ENCODE results near the gene MRPS34. TPM values are rescaled to one million over a fixed set of nuclear protein-coding genes. Genes with fewer than 3 reads are reported as not detected.
"Not testable (repeated sequence)": the region's sequence is repeated elsewhere in the genome, so short reads cannot be mapped to it uniquely, and the experiment has no call there.

MRPS34 gene
- total RNA-seq, 4 donors from 2014 or later: 102 to 253 (median 121) TPM

GRCh38 chr16:1734123-1734522, 38.8 kb downstream of the MRPS34 start:
- WGBS, 2 donors (ENCODE audit: low coverage in 1 of 2): 93% methylated on average over 16 of the region's 22 CpGs; no CpG with 5 or more reads in 1 of the 2 donors
- Histone ChIP-seq H3K27me3 (no peaks in the 10 kb centered on the region), H3K4me1 (no peaks in the 10 kb centered on the region), H3K9me3 (no peaks in the 10 kb centered on the region), H3K36me3 (no peaks in the 10 kb centered on the region), H3K27ac (no peak overlapping the region), H3K4me3 (no peak overlapping the region)
- DNase-seq: no peak
- TF ChIP-seq POLR2A (IDR thresholded peaks at IDR 0.05) (no peak), CTCF (IDR thresholded peaks at IDR 0.05) (no peak), POLR2AphosphoS5 (IDR thresholded peaks at IDR 0.05) (no peak), EP300 (IDR thresholded peaks at IDR 0.05; ENCODE audit: low read depth) (no peak)
- intact Hi-C loops (cut with DNase I; ENCODE audit: low total_unique reads): no loop called here
- in situ Hi-C loops (cut with MboI; ENCODE audit: low pct_ligation_motif_present in 1 of 4, low pct_unique_long_range_greater_than_20kb in 1 of 4, low sequenced_read_pairs in 3 of 4): no loop called here

- H3K4me1 ChIP-seq; H3K9me3 ChIP-seq; in situ Hi-C loops (cut with MboI; ENCODE audit: low pct_ligation_motif_present in 1 of 4, low pct_unique_long_range_greater_than_20kb in 1 of 4, low sequenced_read_pairs in 3 of 4); H3K4me3 ChIP-seq; DNase-seq; H3K36me3 ChIP-seq; intact Hi-C loops (cut with DNase I; ENCODE audit: low total_unique reads); H3K27me3 ChIP-seq; H3K27ac ChIP-seq: not testable (repeated sequence)
- WGBS, 2 donors (ENCODE audit: low coverage in 1 of 2): 90% methylated on average over 21 of the region's 21 CpGs; no CpG with 5 or more reads in 1 of the 2 donors
These were observed 40.4 kb downstream of the MRPS34 start for GRCh38 chr16:1732551-1732987.

- intact Hi-C loops (cut with DNase I; ENCODE audit: low total_unique reads) (no loop called here), in situ Hi-C loops (cut with MboI; ENCODE audit: low pct_ligation_motif_present in 1 of 4, low pct_unique_long_range_greater_than_20kb in 1 of 4, low sequenced_read_pairs in 3 of 4) (no loop called here)
- no peak overlapping the region for H3K27ac ChIP-seq
- no peak overlapping the region for H3K4me3 ChIP-seq
- H3K9me3 ChIP-seq: no peaks in the 10 kb centered on the region
- 91% methylated on average over 7 of the region's 14 CpGs; no CpG with 5 or more reads in 1 of the 2 donors for WGBS, 2 donors (ENCODE audit: low coverage in 1 of 2)
- TF ChIP-seq POLR2A (IDR thresholded peaks at IDR 0.05) (no peak), CTCF (IDR thresholded peaks at IDR 0.05) (no peak), EP300 (IDR thresholded peaks at IDR 0.05; ENCODE audit: low read depth) (no peak), POLR2AphosphoS5 (IDR thresholded peaks at IDR 0.05) (no peak)
- no peaks in the 10 kb centered on the region for H3K36me3 ChIP-seq
- no peak for DNase-seq
- no peaks in the 10 kb centered on the region for H3K4me1 ChIP-seq
- no peaks in the 10 kb centered on the region for H3K27me3 ChIP-seq
These were observed 40.9 kb downstream of the MRPS34 start for GRCh38 chr16:1732071-1732470.

GRCh38 chr16:1731603-1732002, 41.3 kb downstream of the MRPS34 start:
- Histone ChIP-seq H3K36me3 (no peaks in the 10 kb centered on the region), H3K9me3 (no peaks in the 10 kb centered on the region), H3K4me3 (no peak overlapping the region), H3K27ac (no peak overlapping the region), H3K4me1 (no peaks in the 10 kb centered on the region), H3K27me3 (no peaks in the 10 kb centered on the region)
- TF ChIP-seq POLR2AphosphoS5 (IDR thresholded peaks at IDR 0.05) (no peak), POLR2A (IDR thresholded peaks at IDR 0.05) (no peak), CTCF (IDR thresholded peaks at IDR 0.05) (no peak), EP300 (IDR thresholded peaks at IDR 0.05; ENCODE audit: low read depth) (no peak)
- 77 to 100% methylated on average over 1 to 7 of the region's 7 CpGs for WGBS, 2 donors (ENCODE audit: low coverage in 1 of 2)
- intact Hi-C loops (cut with DNase I; ENCODE audit: low total_unique reads): no loop called here
- DNase-seq: no peak
- in situ Hi-C loops (cut with MboI; ENCODE audit: low pct_ligation_motif_present in 1 of 4, low pct_unique_long_range_greater_than_20kb in 1 of 4, low sequenced_read_pairs in 3 of 4): no loop called here

- no peaks in the 10 kb centered on the region for H3K9me3 ChIP-seq
- intact Hi-C loops (cut with DNase I; ENCODE audit: low total_unique reads): no loop called here
- no peak overlapping the region for H3K4me3 ChIP-seq
- peaks cover 0 to 3% (median 2%) of the 10 kb centered on the region in 4 donors for H3K36me3 ChIP-seq
- no peaks in the 10 kb centered on the region for H3K4me1 ChIP-seq
- 85 to 95% methylated on average over 3 to 7 of the region's 7 CpGs for WGBS, 2 donors (ENCODE audit: low coverage in 1 of 2)
- H3K27ac ChIP-seq: no peak overlapping the region
- H3K27me3 ChIP-seq: no peaks in the 10 kb centered on the region
- TF ChIP-seq EP300 (IDR thresholded peaks at IDR 0.05; ENCODE audit: low read depth) (no peak), POLR2A (IDR thresholded peaks at IDR 0.05) (no peak), CTCF (IDR thresholded peaks at IDR 0.05) (no peak), POLR2AphosphoS5 (IDR thresholded peaks at IDR 0.05) (no peak)
- no peak for DNase-seq
- in situ Hi-C loops (cut with MboI; ENCODE audit: low pct_ligation_motif_present in 1 of 4, low pct_unique_long_range_greater_than_20kb in 1 of 4, low sequenced_read_pairs in 3 of 4): no loop called here
These were observed 41.9 kb downstream of the MRPS34 start for GRCh38 chr16:1731073-1731472.

All from transverse colon (tissue), 4 donors.